GM12892 (cell line): Measurements from ENCODE around the gene DTNBP1.

Experiments used
- DNase-seq: peaks from one replicate; pipeline ENCODE4 v3.0.0; 2011; ENCODE audit not compliant: insufficient read length
- FAIRE-seq: peaks from 2 replicates; lab custom pipeline; 2011; peaks lifted over from hg19 to GRCh38; lab: Jason Lieb, UNC
- POLR2A ChIP-seq: IDR thresholded peaks from 2 replicates; pipeline ENCODE4 v1.6.1; 2011; ENCODE audit warnings: low read depth, low read length, control low read depth
- POLR2AphosphoS5 ChIP-seq: IDR thresholded peaks from 2 replicates; pipeline ENCODE4 v1.6.1; 2011; ENCODE audit warnings: low read depth, low read length, control low read depth
- TAF1 ChIP-seq: IDR thresholded peaks from 2 replicates; pipeline ENCODE4 v1.6.1; 2011; ENCODE audit warnings: low read depth, mild to moderate bottlenecking, control low read depth, low read length, borderline replicate concordance

The DTNBP1 gene

DNA sequence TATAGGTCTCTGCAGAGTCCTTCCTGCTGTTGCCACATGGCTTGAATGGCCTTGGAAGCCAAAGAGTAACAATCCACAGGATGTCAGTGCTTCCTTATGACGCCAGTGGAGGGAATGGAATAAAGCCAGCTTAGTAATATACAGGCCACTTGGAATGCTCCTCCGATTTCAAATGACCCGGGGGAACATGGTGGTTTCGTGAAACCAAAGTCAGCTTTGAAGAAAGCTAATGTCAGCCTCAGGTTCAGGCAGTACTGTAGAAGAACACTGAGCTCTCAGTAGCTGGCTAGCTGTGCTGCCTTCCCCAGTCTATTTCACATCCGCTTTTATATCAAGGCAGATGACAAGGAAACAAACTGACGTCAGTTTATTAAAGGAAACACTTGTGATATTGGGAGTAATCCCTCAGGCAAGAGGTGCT lies 189.1 kb downstream of the DTNBP1 start:
- TF ChIP-seq TAF1, result no peak
- TF ChIP-seq POLR2A, result no peak
- no peak for TF ChIP-seq POLR2AphosphoS5
- FAIRE-seq (no peak), DNase-seq (no peak)

DNA sequence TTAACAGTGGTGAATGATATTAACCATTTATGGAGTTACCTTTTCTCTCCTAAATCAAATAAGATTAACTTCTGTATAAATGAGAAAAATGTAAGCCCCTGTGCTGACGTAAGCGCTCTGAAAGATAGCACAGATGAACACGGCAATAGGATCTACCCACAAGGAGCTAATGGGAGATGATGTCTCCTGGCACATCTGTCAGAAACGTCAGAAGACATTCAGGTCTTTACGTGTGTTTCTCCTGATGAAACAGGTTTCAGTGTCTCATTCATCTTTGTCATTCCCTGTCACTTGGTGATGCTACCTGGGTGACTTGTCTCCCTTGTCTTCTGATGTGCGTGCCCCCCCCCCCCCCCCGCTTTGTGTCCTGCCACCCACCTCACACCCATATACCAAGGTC lies 189.7 kb downstream of the DTNBP1 start:
- no peak for TF ChIP-seq POLR2A
- no peak for TF ChIP-seq TAF1
- TF ChIP-seq POLR2AphosphoS5, result no peak
- FAIRE-seq (no peak), DNase-seq (no peak)
